Panc1 (cell line): ENCODE data around the gene LPP. TPM values are rescaled to one million over a fixed set of nuclear protein-coding genes. Genes with fewer than 3 reads are reported as not detected.

Source experiments
- ATAC-seq: fragments of 200-7000 bp; cut with Tn5 transposase; 2 replicates; pipeline ENCODE4 v1.9.1; 2020; ENCODE audit warnings: mild to moderate bottlenecking, moderate library complexity
- BruUV-seq: library from RNA; stranded (reverse); fragments of 400-500 nt; replicated peaks from 2 replicates; lab custom pipeline; 2021; lab: Mats Ljungman, UMichigan
- CTCF ChIA-PET: fragments of 300-600 bp; sonication (Branson Sonifier 250); formaldehyde crosslinking; loops from one replicate; lab custom pipeline; 2022; ENCODE audit warnings: antibody characterized with exemption; lab: Charles Lee
- POLR2A ChIA-PET: fragments of 300-600 bp; sonication (Branson Sonifier 250); formaldehyde crosslinking; loops from one replicate; lab custom pipeline; 2022; ENCODE audit warnings: antibody characterized with exemption; lab: Charles Lee
- DNase-seq: peaks from one replicate; pipeline ENCODE4 v3.0.0-alpha.2; 2010; ENCODE audit warnings: low read depth, low spot score
- H3K27ac ChIP-seq: 2 replicates; pipeline ENCODE4 v1.5.1; 2011; ENCODE audit warnings: mild to moderate bottlenecking, low read length, inconsistent platforms
- H3K27me3 ChIP-seq: fragments of 200-500 bp; sonication (Bioruptor generic); 2 replicates; pipeline ENCODE4 v1.6.0; 2014; ENCODE audit warnings: low read length, inconsistent platforms; ENCODE audit not compliant: control insufficient read depth, insufficient read depth
- H3K36me3 ChIP-seq: fragments of 200-500 bp; sonication (Bioruptor generic); 2 replicates; pipeline ENCODE4 v1.5.1; 2014; ENCODE audit warnings: inconsistent platforms, mild to moderate bottlenecking, low read length, moderate library complexity; ENCODE audit not compliant: control insufficient read depth, insufficient read depth
- H3K4me1 ChIP-seq: 2 replicates; pipeline ENCODE4 v1.5.1; 2011; ENCODE audit warnings: inconsistent platforms, mild to moderate bottlenecking, low read length, moderate library complexity; ENCODE audit not compliant: control insufficient read depth, insufficient read depth
- H3K4me3 ChIP-seq, 2 experiments: 2 replicates each; pipeline ENCODE4 v1.5.1; 2011 to 2012; ENCODE audit warnings: low read depth in 2 of 2, low read length in 2 of 2, mild to moderate bottlenecking in 2 of 2, inconsistent platforms in 1 of 2, moderate library complexity in 1 of 2
- H3K9me3 ChIP-seq: fragments of 200-500 bp; sonication (Bioruptor generic); 2 replicates; pipeline ENCODE4 v1.5.1; 2014; ENCODE audit warnings: low read depth, mild to moderate bottlenecking, inconsistent platforms, low read length, moderate library complexity; ENCODE audit not compliant: control insufficient read depth, insufficient read depth
- CTCF ChIP-seq: fragments of 450-650 bp; IDR thresholded peaks from 2 replicates; pipeline ENCODE4 v1.5.1; 2017; ENCODE audit warnings: mild to moderate bottlenecking
- POLR2AphosphoS5 ChIP-seq: IDR thresholded peaks from 2 replicates; pipeline ENCODE4 v1.6.1; 2012; ENCODE audit warnings: mild to moderate bottlenecking, low read depth, low read length, moderate library complexity
- REST ChIP-seq, 2 experiments: IDR thresholded peaks; 2 replicates each; pipeline ENCODE4 v1.6.1; 2011 to 2012; ENCODE audit warnings: low read depth in 2 of 2, control low read depth in 1 of 2, low read length in 1 of 2, mild to moderate bottlenecking in 1 of 2, moderate library complexity in 1 of 2; ENCODE audit not compliant: insufficient read depth in 1 of 2
- SIN3A ChIP-seq: IDR thresholded peaks from 2 replicates; pipeline ENCODE4 v1.6.1; 2012; ENCODE audit warnings: low read depth, mild to moderate bottlenecking, low read length, moderate library complexity, borderline replicate concordance; ENCODE audit not compliant: insufficient read depth
- TCF7L2 ChIP-seq: IDR thresholded peaks from 2 replicates; pipeline ENCODE4 v1.6.1; 2011; ENCODE audit warnings: mild to moderate bottlenecking, low read depth, low read length, inconsistent platforms
- in situ Hi-C: cut with HindIII; loops from 2 replicates; pipeline ENCODE4 v1.10.0; 2016; ENCODE audit warnings: low sequenced_read_pairs, low pct_unique_long_range_greater_than_20kb
- intact Hi-C: fragments of 100-400 bp; cut with micrococcal nuclease; formaldehyde crosslinking; loops from one replicate; pipeline ENCODE4 v1.10.0; 2022; ENCODE audit not compliant: unreplicated experiment
- total RNA-seq: library from RNA; stranded (reverse); gene quantifications from one replicate; pipeline ENCODE4 v1.2.1, GENCODE V29; 2021; ENCODE audit not compliant: unreplicated experiment

Gene LPP
- total RNA-seq, 1 experiment from 2014 or later: 90.0 TPM

- Histone ChIP-seq H3K36me3 (no peaks in the 10 kb centered on the region), H3K4me3 (no peak overlapping the region), H3K27ac (no peak overlapping the region), H3K4me1 (peaks cover 4% of the 10 kb centered on the region; the same call in 1 of the 2 replicates), H3K27me3 (no peaks in the 10 kb centered on the region), H3K9me3 (no peaks in the 10 kb centered on the region)
- no peak for TF ChIP-seq SIN3A
- TF ChIP-seq CTCF: no peak
- TF ChIP-seq TCF7L2: no peak
- TF ChIP-seq POLR2AphosphoS5: no peak
- TF ChIP-seq REST (IDR thresholded peaks at IDR 0.05; ENCODE audit: insufficient read depth in 1 of 2, low read depth in 2 of 2, low read length in 1 of 2): no peak
- no TSS peak for BruUV-seq
- intact Hi-C loops: no loop called here
- ChIA-PET POLR2A (no interaction called here), CTCF (no interaction called here)
- DNase-seq (no peak), ATAC-seq (no peak)
- in situ Hi-C loops: no loop called here
Measured at GRCh38 chr3:188209034-188209433, 55.1 kb downstream of the LPP start.

GRCh38 chr3:188209740-188210139 is 55.8 kb downstream of the LPP start:
- no peak for DNase-seq
- H3K4me3 ChIP-seq: no peak overlapping the region
- intact Hi-C loops (no loop called here), in situ Hi-C loops (no loop called here)
- H3K27ac ChIP-seq: no peak overlapping the region
- BruUV-seq: no TSS peak
- H3K9me3 ChIP-seq: no peaks in the 10 kb centered on the region
- H3K36me3 ChIP-seq: no peaks in the 10 kb centered on the region
- no peaks in the 10 kb centered on the region for H3K27me3 ChIP-seq
- ChIA-PET POLR2A (no interaction called here), CTCF (no interaction called here)
- no peak for TF ChIP-seq SIN3A
- no peak for TF ChIP-seq TCF7L2
- TF ChIP-seq POLR2AphosphoS5: no peak
- no peak for TF ChIP-seq REST (IDR thresholded peaks at IDR 0.05; ENCODE audit: insufficient read depth in 1 of 2, low read depth in 2 of 2, low read length in 1 of 2)
- no peak for TF ChIP-seq CTCF
- ATAC-seq: no peak
- peaks cover 4% of the 10 kb centered on the region; the same call in 1 of the 2 replicates for H3K4me1 ChIP-seq
